ENCODE measurements around the gene GPC5. TPM values are rescaled to one million over a fixed set of nuclear protein-coding genes. Genes with fewer than 3 reads are reported as not detected.

Gene GPC5
- total RNA-seq, 2 donors from 2014 or later, result 0.37 to 0.52 TPM

DNA sequence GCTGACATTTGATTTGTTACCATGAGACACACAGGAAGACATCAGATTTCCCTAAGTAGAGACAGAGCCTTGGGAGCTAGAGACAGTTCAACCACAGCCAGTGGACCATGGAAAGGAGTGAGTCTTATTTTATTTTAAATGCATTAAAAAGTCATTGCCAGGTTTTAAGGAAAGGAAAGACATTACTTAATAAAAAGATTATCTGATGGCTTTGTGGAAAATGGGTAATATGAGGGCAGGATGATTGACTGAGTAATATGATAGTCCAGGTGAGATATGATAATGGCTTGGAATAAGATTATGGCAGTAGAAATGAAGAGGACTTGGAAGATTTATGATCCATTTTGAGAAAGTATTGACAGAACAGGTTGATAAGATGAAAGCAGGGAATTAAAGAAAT, 580.1 kb downstream of the GPC5 start:
- DNase-seq (ENCODE audit: low spot score), result no peak
- intact Hi-C loops (cut with DNase I), result no loop called here

DNA sequence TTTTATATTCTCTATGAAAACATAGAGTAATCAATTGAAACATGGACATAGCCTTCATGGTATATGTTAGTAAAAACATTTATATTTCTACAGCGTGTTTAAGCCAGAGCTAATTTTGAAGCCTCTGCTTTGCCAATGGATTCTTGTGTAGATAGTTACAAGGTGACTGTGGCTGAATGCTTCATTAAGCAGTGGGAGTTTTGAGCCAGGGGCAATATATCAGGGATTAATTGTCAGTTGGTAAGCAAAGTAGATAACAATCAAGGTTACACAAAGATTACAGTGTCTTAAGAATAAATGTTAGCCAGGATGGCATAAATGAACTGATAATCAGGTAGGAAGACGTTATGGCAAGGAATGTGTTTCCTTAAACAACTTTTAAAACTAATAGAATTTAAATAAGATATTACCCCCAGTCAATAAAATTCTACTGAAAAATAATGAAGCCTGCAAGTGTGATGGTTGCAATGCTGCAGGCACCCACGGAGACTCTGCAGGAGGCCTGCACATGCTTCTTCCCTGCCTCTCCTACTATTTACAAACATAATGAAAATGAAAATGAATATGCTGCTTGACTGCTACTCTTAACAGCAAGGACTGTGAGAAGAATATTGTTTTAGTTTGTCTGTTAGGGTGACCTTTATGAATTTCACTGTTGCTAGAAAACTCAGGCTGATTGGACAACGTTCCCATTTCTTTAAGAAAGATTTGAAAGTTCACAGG, 588.5 kb downstream of the GPC5 start:
- DNase-seq (ENCODE audit: low spot score), result no peak
- intact Hi-C loops (cut with DNase I), result no loop called here

DNA sequence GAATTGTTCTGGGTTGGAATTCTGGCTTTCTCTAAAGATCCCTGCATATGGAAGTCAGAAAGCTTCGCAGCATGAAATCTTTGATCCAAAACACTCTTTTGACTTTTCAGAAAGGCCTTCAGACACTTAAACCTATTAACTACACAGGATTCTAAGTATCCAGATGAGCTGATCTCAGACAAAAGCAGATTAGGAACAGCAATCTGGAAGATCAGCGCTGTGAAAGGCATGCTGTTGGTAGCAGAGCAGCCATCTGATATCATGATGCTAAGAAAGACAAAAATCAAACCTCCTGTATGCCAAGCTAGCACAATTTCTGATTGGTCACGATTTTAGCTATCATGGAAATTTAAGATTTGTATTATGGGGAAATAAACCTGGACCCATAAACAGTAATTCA, 589.9 kb downstream of the GPC5 start:
- intact Hi-C loops (cut with DNase I), result no loop called here

DNA sequence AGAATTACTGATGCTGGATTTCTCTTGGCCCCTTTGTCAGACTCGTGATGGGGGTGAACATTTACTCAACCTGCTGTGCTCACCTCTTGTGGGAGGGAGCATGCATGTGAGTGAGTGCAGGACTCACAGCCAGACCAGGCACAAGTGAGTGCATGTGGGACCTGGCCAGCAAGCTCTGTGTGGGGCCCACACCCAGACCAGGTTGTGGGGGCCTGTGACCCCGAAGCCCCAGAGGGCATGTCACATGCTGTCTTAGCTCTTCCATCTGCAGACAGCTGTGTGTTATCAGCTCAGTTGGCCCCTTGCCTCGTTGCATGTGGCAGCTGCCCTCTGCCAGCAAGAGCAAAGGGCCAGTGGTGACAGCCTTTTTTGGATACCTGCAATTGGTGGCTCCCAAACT, 614.4 kb downstream of the GPC5 start:
- intact Hi-C loops (cut with DNase I), result loop anchor here in 1 of 2 donors (5.0 kb wide), 1 partner anchor 1375 kb away; no protein-coding TSS in a partner anchor
- no peak for DNase-seq (ENCODE audit: low spot score)

More for the DNA sequence above, 589.9 kb downstream of the GPC5 start:
- no peak for DNase-seq (ENCODE audit: low spot score)

DNA sequence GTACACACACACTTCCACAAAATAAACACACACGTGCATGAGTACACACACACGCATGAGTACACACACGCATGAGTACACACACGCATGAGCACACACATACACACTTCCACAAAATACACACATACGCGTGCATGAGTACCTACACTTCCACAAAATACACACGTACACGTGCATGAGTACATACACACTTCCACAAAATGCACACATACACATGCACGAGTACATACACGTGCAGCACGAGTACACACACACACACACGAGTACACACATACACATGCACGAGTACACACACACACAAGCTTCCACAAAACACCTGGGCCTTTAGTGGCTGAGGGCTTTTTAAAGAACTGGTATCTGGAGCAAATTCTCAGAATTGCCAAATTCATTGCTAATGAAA, 619.3 kb downstream of the GPC5 start:
- intact Hi-C loops (cut with DNase I), result no loop called here
- no peak for DNase-seq (ENCODE audit: low spot score)

DNA sequence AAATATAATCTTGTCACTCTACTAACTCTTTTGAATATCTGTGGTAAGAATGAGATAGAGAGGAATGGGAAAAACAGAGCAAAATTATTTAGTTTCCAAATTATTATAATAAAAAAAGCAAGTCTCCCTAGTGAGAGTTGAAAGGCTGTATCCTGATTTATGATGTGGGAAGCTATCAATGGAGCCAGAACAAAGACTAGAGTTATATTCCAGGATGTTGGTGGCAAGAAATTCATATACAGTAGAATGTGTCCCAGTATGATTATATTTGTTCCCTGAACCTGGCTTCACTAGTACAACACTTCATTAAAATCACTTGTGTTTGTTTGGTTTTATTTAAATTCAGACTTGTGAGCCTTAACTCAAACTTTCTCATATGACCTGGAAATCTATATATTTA, 630.3 kb downstream of the GPC5 start:
- DNase-seq (ENCODE audit: low spot score), result no peak
- intact Hi-C loops (cut with DNase I), result no loop called here

DNA sequence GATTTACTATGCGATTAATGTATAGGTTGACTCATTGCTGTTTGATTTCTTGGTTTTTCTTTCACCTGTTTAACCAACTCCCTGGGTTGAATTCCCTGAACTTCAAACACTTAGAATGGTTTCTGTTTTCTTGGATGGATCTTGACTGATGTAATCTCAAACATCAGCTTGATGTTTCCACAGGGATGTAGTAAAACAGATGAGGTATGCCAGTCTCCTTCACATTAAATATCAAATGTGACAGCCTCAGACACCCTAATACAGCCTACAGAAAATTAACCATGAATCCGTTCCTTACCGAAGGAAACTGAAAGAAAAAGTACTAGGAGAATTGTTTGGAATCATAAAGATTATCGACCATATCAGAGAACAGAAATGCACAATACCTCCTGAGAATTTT, 631.2 kb downstream of the GPC5 start:
- DNase-seq (ENCODE audit: low spot score), result no peak
- intact Hi-C loops (cut with DNase I), result no loop called here

DNA sequence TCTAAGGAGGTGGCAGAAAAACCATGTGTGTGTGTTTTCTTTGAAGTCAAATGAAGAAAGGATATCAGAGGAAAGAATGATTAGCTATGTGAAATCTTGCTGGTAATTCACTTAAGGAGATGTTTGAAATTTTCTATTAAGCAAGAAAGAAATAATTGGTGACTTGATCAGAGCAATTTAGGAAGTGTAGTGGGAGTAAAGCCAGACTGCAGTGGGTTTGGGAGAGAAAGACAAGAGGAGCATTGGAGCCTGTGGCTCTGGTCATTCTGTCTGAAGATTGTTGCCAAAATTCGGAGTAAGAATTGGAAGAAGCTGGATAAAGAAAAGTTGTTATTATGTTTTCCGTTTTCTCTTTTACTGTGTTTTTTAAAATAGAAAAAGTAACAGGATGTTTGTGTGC, 640.5 kb downstream of the GPC5 start:
- intact Hi-C loops (cut with DNase I), result no loop called here
- DNase-seq (ENCODE audit: low spot score), result no peak

DNA sequence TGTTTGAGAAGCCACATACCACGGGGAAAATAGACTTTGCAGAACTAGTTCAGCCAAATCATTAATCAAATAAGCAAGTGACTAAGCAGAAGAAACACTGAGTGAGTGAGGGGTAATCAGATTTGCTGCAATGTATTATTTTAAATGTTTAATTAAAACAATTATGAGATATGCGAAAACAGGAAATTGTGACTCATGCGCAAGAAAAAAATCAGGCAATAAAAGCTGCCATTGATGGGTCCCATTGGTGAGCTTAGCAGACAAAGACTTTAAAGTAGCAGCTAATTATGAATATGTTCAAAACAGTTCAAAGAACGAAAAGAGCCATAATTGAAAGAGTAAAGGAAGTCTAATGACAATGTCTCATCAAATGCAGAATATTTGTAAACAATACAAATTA, 644.1 kb downstream of the GPC5 start:
- intact Hi-C loops (cut with DNase I), result no loop called here

DNA sequence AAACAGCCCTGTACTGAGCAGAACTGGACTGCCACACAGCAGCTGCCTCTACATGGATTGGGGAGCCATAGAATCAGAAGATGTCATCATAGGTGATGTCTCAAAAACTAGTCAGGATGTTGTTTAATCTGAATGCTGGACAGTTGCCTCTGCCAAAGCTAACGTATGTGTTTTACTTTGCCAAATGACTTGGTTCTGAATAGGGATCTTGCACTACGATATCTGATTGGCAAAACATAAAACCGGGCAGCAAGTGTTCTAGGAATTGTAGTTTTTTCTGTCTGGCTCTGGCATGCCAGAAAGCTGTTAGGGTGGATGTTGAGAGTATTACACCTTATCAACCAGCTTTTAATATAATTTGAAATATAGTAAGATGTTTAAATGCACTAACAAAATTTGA, 645.9 kb downstream of the GPC5 start:
- DNase-seq (ENCODE audit: low spot score), result no peak
- intact Hi-C loops (cut with DNase I), result no loop called here

More for the DNA sequence above, 644.1 kb downstream of the GPC5 start:
- DNase-seq (ENCODE audit: low spot score), result no peak

DNA sequence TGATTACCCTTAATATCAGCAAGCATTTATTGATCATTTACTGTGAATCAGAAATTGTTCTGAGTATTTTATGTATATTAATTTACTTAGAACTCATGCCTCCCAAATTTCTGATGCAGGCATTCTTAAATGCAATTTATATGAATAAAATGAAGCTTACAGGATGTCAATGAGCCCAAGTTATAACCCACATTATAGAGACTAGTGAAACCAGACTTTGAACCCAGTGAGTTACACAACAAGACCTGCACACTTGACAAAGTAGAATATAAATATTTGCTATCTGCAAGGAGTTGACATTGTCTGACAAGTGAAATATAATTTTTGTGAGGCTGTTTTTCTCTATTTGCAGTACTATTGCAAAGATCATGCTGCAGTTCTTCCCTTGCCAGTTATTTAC, 656.0 kb downstream of the GPC5 start:
- intact Hi-C loops (cut with DNase I), result no loop called here
- DNase-seq (ENCODE audit: low spot score), result no peak

DNA sequence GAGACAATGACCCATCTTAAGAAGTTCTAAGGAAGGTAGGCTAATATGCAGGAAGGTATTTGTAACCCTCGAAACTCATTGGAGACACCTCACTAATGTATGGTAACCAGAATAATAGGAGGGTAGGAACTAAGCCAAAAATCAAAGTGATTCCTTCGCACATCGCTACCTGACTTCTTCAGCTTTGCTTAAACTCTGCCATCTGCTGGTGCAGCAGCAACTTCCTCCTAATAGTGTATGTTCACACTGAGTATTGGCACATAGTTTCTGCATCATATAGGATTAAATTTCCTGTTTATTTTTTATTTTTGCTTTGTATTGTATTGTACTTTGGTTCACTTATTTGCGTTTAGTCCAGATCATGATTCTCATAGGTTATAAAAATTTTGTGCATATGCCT, 676.2 kb downstream of the GPC5 start:
- no peak for DNase-seq (ENCODE audit: low spot score)
- intact Hi-C loops (cut with DNase I), result no loop called here

DNA sequence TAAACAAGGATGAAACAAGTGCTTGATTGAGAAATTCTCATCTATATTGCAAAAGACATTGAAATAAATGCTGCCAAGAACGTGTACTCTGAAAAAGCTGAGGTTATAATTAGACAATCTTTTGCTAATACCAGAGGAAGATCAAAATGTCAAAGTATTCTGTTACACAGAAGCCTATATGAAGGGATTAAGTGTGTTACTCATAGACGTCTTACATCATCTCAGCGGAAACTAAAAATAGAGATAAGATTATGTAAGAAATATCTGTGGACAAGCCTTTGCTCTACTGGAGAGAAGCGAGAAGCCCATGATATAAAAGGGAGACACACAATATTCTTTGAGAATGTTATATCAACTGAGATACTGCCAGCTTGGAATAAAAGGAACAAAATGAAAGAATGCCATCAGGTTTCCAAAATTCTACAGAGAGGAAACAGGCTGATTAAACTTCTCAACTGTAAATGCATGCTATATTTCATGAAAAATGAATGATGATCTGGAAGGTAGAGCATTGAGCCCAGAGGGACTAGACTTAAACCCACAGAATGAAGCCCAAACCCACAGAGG, 699.0 kb downstream of the GPC5 start:
- DNase-seq (ENCODE audit: low spot score), result no peak
- intact Hi-C loops (cut with DNase I), result no loop called here

DNA sequence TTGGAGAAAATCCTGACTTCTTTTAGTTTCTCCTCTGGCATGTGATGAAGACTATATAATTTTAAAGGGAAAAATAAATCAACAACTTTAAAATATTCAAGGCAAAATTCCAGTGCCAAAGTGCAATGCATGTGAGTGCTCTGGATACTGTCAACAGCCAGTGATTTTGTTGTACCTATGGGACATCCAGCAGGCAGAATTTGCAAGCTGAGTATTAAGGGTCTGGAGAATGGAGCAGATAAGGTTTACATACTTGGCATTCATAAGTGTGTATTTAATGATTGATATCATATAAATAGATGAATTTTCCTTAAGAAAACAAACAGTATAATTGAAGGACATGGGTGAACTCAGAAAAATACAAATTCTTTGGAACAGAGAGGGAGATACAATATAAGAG, 703.4 kb downstream of the GPC5 start:
- DNase-seq (ENCODE audit: low spot score), result no peak
- intact Hi-C loops (cut with DNase I), result no loop called here

DNA sequence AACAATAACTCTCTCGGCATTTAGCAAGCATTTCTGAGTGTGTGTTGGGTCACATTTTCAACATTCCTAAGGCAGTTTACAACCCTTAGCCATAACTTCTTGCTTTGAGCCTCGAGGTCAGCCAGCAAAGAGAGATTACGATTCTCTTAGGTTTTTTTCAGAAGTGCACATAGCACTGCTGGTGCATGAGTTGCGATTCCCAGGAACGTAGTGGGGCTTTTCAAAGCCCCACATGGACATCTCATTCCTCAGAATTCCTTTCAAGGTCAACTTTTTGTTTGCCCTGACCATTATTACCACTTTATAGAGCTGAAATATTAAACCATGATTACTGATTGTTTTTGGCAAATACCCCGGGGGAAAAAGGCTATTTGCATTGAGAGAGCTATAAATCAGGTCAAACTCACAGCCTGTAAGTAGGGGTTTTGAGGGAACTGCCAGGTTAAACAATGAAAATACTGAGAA, 705.3 kb downstream of the GPC5 start:
- intact Hi-C loops (cut with DNase I), result no loop called here
- no peak for DNase-seq (ENCODE audit: low spot score)

DNA sequence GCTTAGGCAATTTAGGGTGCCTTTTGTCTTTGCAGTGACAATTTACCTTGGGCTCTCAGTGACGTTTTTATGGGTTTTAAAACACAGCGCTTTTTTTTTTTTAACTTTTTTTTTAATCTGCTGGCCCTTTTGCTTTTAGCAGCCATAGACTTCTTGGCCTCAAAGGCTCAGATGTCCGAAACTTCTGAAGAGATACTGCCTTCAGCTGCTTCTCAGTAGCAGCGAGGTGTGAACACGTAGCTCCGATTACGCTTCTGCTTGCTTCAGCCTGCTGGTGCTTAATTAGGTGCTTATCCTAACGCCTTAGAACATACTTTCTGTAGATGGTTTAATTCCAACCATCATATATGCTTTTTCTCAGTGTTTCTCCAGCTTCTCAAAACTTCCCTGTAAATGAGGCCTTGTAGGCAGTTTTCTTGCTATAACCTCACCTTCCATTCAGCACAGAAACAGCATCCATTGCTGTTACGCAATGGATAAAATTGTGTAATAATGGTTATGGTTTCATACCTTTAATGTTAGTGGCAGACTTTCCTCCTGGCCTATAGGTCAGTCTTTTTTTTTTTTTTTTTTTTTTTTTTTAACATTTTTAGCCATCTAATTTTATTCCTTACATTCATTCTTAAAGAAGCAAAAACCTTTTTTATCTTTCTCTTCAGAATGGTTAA, 723.9 kb downstream of the GPC5 start:
- intact Hi-C loops (cut with DNase I), result no loop called here

DNA sequence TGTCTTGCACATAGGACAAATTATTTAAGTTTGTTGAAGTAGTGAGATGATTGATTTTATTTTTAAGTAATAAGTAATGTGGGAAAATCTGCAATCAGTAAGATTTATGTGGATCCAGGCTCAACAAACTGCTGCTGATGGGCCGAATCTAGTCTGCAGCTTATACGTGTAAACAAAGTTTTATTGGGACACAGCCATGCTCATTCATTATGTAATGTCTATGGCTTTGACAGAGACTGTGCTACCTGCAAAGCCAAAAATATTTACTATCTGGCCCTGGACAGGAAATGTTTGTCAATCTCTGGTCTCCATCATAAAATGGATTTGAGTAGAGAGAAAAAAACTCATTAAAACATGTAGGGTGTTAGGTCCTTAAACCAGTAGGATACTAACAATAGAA, 728.0 kb downstream of the GPC5 start:
- no peak for DNase-seq (ENCODE audit: low spot score)
- intact Hi-C loops (cut with DNase I), result no loop called here

More for the DNA sequence above, 723.9 kb downstream of the GPC5 start:
- no peak for DNase-seq (ENCODE audit: low spot score)

DNA sequence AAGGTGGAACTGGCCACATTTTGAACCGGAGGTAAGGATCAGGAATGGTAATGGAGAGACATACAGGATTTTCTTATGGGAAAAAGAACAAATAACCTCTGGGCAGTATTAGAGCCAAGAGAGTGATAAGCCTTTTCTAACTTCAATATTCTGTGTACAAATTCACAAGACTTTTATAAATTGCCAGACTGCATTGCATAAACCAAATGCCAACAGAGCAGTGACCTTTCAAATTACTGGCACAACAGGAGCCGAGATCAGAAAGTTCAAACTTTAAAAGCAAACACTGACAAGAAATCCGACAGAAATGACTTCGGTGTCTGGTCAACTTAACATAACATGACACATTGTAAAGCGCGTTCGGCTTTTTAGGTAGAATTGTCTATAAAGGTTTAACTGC, 737.1 kb downstream of the GPC5 start:
- intact Hi-C loops (cut with DNase I), result no loop called here
- DNase-seq (ENCODE audit: low spot score), result no peak

DNA sequence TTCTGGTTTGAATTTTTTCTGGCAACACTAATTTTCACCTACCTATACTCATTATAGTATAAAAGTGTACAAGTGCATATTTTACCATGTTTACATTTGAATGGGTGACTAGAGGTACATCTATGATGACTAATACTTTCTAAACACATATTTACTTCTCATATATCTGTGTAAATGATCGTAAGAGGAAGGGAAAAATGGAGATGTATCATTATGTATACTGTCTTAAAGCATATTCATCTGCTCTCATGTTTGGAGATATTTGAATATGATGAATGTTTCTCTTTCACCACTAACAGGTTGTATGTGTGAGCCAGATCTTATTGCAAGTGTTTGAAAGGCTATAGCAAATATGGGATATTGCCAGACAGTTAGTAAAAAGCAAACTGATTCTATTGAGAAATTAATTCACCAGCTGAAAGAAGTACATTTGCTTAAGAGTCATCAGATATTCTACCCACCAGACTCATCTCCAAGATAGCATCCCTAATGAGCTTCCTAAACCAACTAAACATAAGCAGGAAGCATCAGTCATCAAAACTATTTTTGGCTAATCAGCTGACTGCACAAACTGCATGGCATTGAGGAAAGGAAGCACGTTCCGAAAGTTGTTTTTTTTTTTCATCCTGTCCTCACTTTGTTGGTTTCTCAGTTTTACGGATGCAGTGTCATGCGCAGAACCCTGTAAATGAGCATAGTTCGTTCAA, 738.2 kb downstream of the GPC5 start:
- intact Hi-C loops (cut with DNase I), result no loop called here

DNA sequence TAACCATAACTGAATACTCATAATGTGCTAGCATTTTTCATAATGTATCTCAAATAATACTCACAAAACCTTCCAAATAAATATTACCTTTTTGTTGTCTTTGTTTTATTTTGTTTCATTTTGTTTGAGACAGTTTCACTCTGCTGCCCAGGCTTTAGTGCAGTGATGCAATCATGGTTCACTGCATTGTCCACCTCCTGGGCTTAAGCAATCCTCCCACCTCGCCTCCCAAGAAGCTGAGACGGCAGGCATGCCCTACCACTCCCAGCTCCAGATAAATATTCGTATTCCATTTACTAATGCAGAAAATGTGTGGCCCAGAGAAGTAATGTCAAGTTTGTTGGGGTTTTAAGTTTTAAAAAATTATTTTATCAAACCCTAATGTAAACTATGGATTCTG, 739.1 kb downstream of the GPC5 start:
- no peak for DNase-seq (ENCODE audit: low spot score)
- intact Hi-C loops (cut with DNase I), result no loop called here

More for the DNA sequence above, 738.2 kb downstream of the GPC5 start:
- DNase-seq (ENCODE audit: low spot score), result no peak

Data from posterior vena cava (tissue), 2 donors.